GM20431 (cell line): ENCODE measurements around the gene GEMIN7.
"Not testable (repeated sequence)": the region's sequence is repeated elsewhere in the genome, so short reads cannot be mapped to it uniquely, and the experiment has no call there.

Experiments used
- in situ Hi-C: fragments of 300-500 bp; cut with MseI, MboI; formaldehyde crosslinking; loops from one replicate; pipeline ENCODE4 v1.15.0; 2020; ENCODE audit warnings: low sequenced_read_pairs; ENCODE audit not compliant: unreplicated experiment

Gene GEMIN7

DNA sequence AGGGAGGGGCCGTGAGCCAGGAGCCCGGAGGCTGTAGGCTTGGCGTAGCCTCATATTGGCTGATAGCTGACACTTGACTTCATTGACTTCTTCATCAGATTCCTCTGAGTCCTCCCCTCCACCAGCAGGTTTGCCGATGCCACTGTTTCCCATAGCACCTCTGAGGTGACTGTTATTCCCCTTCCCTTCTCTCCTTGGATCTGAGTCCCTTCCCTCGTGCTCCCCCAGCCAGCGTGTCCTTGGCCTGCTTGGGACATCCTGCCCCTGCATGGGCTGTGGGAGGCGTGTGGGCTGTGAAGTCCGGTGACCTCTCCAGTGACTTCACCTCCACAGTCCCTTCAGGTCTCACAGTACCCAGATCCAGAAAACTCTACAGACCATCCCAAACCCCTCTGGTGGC, 22.7 kb downstream of the GEMIN7 start:
- in situ Hi-C loops, result no loop called here

DNA sequence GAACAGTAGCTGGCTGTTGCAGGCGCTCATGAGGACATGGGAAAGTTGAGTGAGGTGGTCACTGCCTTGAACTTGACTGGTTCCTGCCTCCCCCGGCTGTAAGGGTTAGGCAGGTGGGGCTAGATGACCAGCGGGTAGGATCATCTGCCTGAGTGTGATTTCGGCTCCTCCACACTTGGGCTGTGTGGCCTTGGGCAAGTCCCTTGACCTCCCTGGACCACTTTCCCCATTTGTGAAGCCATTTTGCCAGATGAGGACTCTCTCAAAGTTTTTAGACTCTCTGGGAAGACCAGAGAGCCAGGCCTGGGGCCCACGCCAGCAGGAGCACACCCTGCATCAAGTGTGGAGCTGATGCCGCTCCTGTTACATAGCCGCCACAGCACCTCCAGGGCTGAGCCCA, 23.4 kb downstream of the GEMIN7 start:
- in situ Hi-C loops, result no loop called here

DNA sequence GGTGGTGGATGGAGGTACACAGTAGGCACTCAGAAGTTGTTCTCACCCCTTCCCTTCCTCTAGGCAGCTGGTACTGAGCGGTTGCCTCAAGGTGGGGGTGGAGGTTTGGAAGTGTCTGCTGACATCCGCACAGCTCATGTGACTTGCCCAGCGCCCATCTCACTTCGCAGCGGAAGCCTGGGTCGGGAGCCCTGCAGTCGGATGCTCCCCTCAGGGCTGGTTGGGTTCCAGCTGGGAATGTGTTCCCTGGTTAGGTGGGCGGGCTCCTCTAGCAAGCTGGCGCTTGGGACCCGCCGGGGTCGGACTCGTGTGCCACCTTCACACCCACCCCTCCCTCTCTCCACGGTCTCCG, 24.1 kb downstream of the GEMIN7 start:
- in situ Hi-C loops, result no loop called here

DNA sequence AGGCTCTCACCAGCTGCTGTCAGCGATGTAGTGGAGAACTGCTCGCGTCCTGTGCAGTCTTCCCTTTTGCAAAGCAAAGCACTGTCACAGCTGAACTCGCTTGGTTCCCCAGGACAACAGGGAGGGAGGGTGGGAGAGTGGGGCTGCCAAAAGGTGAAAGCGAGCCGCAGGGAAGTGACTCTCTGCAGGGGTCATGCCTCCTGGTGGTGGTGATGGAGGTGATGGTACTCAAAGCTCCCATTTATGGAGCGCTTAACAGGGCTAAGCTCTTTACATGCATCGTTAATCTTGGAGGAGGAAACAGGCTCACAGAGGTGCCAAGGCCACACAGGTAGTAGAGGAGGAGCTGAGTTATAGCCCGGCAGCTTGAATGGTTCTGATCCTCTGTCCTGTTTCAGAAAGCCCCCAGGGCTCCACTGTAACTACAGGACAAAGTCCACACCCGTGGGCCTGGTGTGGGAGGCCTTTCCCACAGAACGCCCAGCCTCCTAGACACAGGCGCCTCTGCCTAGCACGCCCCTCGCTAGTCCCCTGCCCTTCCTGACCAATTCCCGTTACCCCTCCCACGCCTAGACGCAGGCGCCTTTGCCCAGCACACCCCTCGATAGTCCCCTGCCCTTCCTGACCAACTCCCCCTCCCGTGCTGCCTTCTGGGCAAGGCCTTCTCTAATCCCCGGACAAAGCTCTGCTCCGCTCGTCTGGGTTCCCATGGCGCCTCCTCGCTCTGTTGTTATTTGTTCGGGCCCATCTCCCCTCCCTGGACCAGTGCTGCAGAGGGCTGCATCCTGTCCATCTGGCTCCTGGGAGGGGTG, 24.7 kb downstream of the GEMIN7 start:
- in situ Hi-C loops, result no loop called here

DNA sequence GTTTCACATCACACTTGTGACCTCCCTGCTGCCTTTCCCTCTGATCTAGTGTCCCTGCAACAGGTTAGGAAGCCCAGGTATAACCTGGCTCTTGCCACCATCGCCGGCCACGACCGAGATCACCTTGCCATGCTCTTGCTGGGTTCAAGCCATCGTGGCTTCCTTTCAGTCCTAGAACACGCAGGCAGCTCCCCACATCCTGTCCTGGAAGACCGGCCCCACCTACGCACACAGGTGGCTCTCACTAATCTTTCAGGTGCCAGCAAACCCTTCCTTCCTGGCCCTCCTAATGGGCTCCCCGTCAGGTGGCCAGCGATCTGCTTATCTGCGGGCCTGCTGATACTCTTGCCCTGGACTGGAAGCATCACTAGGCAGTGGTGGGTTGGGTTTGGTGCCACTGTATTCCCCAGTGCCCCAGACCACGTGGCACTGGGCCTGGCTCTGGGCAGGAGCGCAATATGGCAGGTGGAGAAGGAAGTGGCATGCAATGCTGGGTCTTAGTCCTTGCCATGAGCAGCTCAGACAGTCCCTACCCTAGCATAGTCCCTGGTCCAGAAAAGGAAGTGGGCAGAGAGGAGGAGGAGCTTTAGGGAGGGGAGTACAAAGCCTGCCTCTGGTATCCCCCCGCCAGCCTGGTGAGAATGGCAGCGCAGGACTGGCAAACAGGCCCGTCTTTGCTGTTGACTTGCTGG, 25.7 kb downstream of the GEMIN7 start:
- in situ Hi-C loops, result no loop called here

DNA sequence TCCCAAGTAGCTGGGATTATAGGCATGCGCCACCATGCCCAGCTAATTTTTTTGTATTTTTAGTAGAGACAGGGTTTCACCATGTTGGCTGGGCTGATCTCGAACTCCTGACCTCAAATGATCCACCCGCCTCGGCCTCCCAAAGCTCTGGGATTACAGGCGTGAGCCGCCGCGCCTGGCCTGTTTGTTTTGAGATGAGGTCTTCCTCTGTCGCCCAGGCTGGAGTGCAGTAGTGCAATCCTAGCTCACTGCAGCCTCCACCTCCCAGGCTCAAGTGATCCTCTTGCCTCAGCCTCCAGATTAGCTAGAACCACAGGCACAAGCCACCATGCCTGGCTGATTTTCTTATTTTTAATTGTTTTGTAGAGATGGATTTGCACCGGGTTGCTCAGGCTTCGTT, 27.3 kb downstream of the GEMIN7 start:
- in situ Hi-C loops, result not testable (repeated sequence)

DNA sequence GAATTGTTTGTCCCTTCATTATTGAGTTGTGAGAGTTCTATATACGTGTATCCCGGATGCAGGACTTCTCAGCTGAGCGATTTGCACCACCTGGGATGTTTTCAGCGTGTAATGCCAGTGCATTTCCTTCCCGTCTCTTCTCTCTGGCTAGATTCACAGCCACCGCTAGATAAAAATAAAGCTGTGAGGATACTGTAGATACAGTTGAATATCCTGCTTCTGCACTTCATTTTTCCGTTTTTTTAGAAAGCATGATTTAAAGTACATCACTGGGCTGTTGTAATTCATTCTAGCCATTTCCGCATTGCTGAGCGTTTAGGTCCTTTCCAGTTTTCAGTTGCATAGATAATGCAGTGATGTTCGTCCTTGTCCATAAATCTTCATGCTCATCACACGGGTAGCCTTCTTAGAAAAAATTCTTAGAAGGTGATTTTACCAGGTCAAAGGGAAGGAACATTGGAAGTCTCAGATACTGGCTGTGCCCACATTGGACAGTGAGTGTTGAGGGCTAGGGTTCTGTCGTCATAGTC, 28.6 kb downstream of the GEMIN7 start:
- in situ Hi-C loops, result no loop called here

DNA sequence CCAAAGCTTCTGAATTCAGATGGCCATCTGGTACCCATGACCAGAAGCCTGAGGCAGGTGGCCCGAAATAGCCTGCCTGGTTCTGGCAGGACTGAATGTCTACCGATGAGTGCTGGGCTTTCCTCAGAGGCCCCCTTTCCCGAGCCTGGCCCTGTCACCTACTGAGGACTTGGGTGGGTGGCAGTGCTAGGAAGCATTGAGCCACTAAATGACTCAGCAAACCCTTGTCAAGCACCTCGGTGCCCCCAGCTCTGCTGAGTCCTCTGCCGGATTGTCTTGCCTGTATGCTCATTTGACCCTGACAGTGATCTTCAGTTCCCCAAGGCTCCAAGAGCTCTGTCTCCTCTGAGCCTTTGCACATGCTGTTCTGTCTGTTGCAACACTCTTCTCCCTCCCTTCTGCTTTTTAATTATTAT, 31.8 kb downstream of the GEMIN7 start:
- in situ Hi-C loops, result no loop called here

DNA sequence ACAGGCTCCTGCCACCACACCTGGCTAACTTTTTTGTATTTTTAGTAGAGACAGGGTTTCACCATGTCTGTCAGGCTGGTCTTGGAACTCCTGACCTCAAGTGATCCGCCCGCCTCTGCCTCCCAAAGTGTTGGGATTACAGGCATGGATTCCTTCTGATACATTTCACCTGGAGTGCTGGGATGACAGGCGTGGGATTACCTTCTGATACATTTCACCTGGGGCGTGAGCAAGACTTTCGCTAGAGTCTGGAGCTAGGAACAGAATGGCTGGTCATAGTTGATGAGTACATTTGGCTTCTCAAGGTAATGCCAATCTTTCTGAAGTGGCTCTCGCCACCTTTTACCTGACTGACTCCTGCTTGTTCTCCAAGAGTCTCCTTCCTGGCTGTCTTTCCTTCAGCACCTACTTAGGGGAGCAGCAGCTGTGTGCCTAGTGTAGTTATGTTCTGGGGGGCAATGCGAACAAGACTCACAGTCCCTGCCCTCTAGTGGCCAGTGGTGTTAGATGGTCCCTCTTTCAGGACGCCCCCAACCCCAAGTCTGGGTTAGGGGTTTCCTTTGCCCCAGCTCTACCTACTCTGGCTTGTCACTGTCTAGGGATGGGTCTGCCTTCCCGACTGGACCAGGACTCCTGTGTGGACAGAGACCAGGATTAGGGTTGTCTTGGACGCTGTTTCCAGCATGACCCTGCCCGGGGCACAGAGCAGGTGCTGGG, 33.2 kb downstream of the GEMIN7 start:
- in situ Hi-C loops, result no loop called here

DNA sequence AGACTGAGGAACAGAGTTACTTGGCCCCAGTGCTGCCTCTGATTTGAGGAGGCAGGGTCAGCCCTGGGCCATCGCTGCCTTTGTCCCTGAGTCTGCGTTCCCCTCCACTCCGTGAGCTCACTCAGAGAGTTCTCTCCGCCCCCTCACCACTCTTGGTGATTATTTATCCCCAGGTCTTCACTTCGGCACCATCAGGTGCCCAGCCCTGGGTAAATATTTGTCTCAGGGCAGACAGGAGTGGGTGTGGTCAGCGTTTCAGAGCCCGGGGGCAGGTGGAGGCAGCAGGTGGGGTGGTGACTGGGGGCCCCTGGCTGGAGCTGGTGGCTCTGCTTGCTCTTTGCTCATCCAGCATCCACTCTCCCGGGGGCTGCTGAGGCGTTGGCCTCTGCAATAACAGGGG, 34.6 kb downstream of the GEMIN7 start:
- in situ Hi-C loops, result no loop called here

DNA sequence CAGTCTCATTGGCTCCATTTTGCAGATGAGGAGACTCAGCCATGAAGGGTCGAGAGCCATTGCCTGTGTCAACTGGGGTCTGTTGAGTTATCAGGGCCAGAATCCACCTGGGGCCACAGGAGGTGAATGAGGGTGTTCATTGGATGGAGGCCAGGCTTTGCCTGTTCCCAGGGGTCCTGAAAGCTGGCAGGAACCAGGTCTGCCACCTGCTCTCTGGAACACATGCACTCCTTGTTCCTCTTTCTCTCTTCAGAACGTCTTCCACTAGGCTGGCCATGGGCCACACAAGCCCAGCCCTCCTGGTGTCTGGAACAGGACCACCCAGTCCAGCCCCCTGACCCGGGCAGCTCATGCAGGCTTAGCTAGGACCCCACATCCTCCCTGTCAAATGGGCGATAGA, 35.1 kb downstream of the GEMIN7 start:
- in situ Hi-C loops, result no loop called here

DNA sequence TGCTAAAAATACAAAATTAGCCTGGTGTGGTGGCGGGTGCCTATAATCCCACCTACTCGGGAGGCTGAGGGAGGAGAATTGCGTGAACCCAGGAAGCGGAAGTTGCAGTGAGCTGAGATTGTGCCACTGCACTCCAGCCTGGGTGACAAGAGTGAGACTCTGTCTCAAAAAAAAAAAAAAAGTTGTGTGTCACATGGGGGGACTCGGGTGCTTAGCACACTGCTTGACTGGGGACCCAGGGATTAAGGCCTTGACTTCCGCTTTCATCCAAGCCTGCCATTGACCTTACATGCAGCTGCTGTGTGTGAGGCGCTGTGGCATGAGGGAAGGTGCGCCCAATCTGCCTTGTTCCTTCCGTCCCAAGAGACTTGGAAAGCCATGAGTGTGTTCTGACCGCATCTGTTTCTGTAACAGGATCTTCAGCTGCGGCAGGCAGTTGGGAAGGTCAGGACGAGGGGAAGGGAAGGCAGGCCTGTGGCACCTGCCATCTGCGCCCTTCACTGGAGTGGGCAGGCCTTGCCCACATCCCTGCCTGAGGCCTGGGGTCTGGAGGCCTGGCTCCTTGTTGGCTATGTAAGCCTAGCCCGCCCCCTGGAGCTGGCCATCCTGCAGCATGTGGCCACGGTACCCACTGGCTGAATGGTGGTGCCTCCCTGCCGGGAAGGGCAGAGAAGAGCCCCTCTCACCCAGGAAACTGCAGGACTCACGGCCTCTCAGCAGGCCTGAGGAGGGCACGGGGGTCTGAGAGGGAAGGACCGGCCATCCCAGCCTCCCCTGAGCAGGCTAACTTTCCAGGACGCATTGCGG, 37.0 kb downstream of the GEMIN7 start:
- in situ Hi-C loops, result no loop called here

DNA sequence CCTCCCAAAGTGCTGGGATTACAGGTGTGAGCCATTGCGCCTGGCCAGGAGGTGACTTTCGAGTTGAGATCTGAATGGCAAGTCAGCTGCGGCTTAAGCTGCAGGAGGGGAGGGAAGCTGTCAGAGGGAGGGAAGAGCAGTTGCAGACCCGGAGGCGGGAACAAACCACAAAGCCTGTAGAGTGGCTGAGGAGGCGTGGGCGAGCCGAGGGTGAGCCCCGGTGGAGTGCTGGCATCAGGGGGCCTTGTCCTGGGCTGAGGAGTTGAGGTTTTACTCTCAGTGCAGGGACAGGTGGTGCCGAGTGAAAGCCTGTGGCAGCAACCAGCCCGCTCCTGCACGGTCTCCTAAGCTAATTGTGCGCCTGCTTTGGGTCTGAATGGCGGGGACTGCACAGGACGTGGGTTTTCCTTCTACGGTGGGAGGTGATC, 38.1 kb downstream of the GEMIN7 start:
- in situ Hi-C loops, result no loop called here

DNA sequence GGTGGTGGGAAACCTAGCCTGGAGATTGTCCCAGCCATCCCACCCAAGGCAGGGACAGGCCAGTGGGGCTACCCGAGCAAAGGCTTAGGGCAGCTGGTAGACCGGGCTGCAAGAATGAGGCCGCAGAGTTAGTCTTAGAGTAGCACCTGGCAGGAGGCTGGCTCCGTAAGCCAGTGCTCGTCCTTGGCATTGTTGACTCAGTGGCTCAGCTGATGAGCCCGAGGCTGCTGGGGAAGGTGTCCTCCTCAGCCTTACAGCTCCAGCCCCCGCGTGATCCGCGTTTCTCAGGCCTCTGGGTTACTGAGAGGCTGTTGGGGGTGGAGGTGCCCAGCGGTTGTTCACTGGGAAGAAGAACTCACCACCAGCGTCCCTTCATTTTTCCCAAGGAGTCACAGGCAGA, 38.6 kb downstream of the GEMIN7 start:
- in situ Hi-C loops, result no loop called here

DNA sequence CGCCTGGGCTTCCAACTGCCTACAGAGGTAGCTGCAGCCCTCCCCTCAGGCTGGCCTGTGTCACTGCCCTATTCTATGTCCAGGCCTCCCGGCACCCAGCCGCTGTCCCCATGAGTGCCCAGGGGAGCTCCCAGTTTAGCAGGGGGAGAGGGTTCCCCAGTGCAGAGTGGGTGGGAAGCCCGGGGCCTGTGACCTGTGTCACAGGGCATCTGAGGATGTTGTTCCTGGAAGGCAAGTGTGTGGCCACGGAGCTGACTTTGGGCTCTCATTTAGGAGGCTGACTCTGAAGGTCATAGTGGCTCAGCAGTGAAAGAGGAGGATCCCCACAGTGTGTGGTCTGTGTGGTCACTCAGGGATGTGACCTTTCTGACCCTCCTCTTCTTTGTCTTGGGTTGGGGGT, 39.0 kb downstream of the GEMIN7 start:
- in situ Hi-C loops, result no loop called here

DNA sequence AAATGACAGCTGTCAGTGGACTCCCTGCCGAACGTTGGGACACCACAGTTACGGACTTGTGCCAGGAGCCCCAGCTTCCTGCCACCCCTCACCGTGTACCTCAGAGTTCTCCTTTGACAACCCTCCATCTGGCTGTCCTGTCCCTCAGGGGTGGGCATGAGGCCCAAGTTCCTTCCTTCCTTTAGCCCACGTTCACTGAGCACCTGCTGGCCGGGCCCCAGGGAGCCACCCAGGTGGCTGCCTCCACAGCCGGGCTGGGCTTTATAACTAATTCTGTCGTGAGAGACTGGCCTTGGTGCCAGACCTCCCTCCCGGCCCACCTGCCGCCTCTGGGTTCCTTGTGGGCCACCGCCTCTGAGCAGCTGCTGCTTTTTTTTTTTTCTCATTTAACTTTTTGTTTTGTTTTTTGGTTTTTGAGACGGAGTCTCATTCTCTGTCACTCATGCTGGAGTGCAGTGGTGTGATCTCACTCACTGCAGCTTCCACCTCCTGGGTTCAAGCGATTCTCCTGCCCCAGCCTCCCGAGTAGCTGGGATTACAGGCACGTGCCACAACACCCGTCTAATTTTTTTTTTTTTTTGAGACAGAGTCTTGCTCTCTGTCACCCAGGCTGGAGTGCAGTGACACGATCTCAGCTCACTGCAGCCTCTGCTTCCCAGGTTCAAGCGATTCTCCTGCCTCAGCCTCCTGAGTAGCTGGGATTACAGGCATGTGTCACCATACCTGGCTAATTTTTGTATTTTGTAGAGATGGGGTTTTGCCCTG, 39.7 kb downstream of the GEMIN7 start:
- in situ Hi-C loops, result not testable (repeated sequence)

DNA sequence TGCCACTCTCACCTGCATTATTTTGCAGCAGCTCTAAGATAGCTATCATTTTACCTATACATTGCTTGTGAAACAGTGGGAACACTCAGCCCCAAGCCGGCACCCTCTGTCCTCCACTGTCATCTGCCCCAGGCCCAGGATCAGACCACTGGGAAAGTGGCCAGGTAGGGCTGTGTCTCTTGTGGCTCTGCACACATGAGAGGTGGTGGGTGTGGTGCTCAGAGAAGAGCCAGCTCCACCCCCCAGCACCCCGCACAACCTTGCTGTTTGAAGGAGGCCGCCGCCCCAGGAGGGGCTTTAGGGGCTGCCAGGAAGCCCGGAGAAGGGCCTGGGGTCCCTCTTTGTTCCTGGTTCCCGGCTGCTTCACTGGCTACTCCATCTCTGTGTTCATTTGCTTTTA, 40.5 kb downstream of the GEMIN7 start:
- in situ Hi-C loops, result no loop called here

DNA sequence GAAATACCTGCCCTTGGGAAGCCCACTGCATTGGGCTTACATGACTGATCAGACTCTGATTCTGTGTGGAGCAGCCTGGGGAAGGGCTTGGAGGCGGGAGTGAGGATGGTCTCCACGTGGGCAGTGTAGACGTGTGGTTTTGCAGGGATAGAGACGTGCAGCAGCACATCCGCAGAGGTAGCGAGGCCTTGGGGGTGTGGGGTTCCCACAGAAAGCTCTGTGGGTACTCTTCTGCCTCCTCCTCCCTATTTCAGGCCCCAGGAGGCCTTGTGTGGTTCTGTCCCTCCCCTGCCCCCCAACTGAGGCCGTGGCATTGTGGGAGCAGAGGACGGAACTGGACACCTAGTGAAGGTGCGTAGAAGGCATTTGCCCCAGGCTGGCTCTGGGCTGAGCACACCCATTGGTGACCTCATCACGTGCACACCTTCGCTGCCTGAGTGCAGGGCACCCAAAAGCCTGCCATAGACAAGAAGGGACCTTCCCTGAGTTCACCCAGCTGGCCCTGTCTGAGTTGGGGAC, 42.8 kb downstream of the GEMIN7 start:
- in situ Hi-C loops, result no loop called here

DNA sequence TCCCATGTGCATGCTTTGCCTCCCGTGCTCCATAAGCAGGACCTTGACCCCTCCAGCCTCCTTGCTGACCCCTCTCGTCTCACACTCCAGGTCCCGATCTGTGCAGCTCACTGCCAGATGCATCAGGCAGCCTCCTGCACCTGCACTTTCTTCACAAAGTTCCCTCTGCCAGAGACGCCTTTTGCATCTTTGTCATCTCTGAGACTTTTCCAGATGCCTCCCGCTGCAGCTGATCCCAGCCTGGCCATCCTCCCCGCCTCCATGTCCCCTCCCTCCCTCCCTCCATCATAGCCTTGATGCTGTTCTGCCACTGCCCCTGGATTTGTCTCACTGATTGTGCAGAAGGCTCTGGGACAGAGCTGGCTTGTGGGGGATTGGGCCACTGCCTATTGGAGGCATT, 43.8 kb downstream of the GEMIN7 start:
- in situ Hi-C loops, result no loop called here
